Neuronal stem cell (in vitro differentiated cells): Measurements from ENCODE around the gene NPTX2.
A peak's percentile ranks its signal among the peaks of the same experiment; 100 is the strongest.

ENCODE experiments used
- DNase-seq: peaks from one replicate; pipeline ENCODE4 v3.0.0-alpha.2; 2013; ENCODE audit warnings: low spot score
- H2AFZ ChIP-seq: one replicate; pipeline ENCODE4 v1.6.1; 2013; ENCODE audit warnings: mild to moderate bottlenecking, low read length, inconsistent platforms
- H2AK5ac ChIP-seq: 2 replicates; pipeline ENCODE4 v1.6.1; 2013; ENCODE audit warnings: low read depth, mild to moderate bottlenecking, inconsistent platforms, low read length, moderate library complexity, mixed read lengths
- H2BK120ac ChIP-seq: 2 replicates; pipeline ENCODE4 v1.6.1; 2013; ENCODE audit warnings: low read depth, mild to moderate bottlenecking, inconsistent platforms, low read length, moderate library complexity, mixed read lengths
- H2BK12ac ChIP-seq: one replicate; pipeline ENCODE4 v1.6.1; 2013; ENCODE audit warnings: low read length, inconsistent platforms
- H2BK15ac ChIP-seq: 2 replicates; pipeline ENCODE4 v1.6.1; 2013; ENCODE audit warnings: mild to moderate bottlenecking, low read length, inconsistent platforms, mixed read lengths
- H2BK5ac ChIP-seq: one replicate; pipeline ENCODE4 v1.6.1; 2013; ENCODE audit warnings: inconsistent platforms, mild to moderate bottlenecking, low read length, moderate library complexity
- H3K14ac ChIP-seq: one replicate; pipeline ENCODE4 v1.6.1; 2013; ENCODE audit warnings: low read length, inconsistent platforms
- H3K18ac ChIP-seq: 2 replicates; pipeline ENCODE4 v1.6.1; 2013; ENCODE audit warnings: low read length, inconsistent platforms
- H3K23ac ChIP-seq: 2 replicates; pipeline ENCODE4 v1.6.1; 2013; ENCODE audit warnings: low read depth, mild to moderate bottlenecking, mixed read lengths, low read length, inconsistent platforms; ENCODE audit not compliant: poor library complexity
- H3K27ac ChIP-seq: replicated peaks from 3 replicates; pipeline ENCODE4 v1.5.1; 2013; ENCODE audit warnings: low read length, inconsistent platforms
- H3K27me3 ChIP-seq, 3 experiments: 2 replicates each; pipeline ENCODE4 v1.6.1; 2013; ENCODE audit warnings: low read length in 3 of 3, mild to moderate bottlenecking in 2 of 3, inconsistent platforms in 1 of 3, low read depth in 1 of 3, mixed read lengths in 1 of 3, moderate library complexity in 1 of 3; ENCODE audit not compliant: control insufficient read depth in 3 of 3, insufficient read depth in 3 of 3
- H3K36me3 ChIP-seq, 2 donors: replicated peaks in 1 of 2; 2 replicates each; pipeline ENCODE4 v1.6.1; 2013; ENCODE audit warnings: low read length in 2 of 2; ENCODE audit not compliant: control insufficient read depth in 2 of 2, insufficient read depth in 2 of 2
- H3K4ac ChIP-seq: 2 replicates; pipeline ENCODE4 v1.6.1; 2013; ENCODE audit warnings: inconsistent platforms, mild to moderate bottlenecking, low read length, moderate library complexity
- H3K4me1 ChIP-seq, 2 donors: 1 replicate in 1 of 2; 2 replicates in 1 of 2; pipeline ENCODE4 v1.6.1; 2013; ENCODE audit warnings: low read length in 2 of 2, low read depth in 1 of 2; ENCODE audit not compliant: control insufficient read depth in 2 of 2, insufficient read depth in 1 of 2
- H3K4me2 ChIP-seq: one replicate; pipeline ENCODE4 v1.6.1; 2013; ENCODE audit warnings: mild to moderate bottlenecking, low read length, inconsistent platforms; ENCODE audit not compliant: insufficient read depth, poor library complexity, severe bottlenecking
- H3K4me3 ChIP-seq, 2 donors: 2 replicates each; pipeline ENCODE4 v1.5.1; 2013; ENCODE audit warnings: low read length in 2 of 2, mild to moderate bottlenecking in 2 of 2, inconsistent platforms in 1 of 2, moderate library complexity in 1 of 2
- H3K79me1 ChIP-seq: one replicate; pipeline ENCODE4 v1.6.1; 2013; ENCODE audit warnings: low read depth, mild to moderate bottlenecking, inconsistent platforms, low read length, moderate library complexity
- H3K9ac ChIP-seq: one replicate; pipeline ENCODE4 v1.6.1; 2013; ENCODE audit warnings: mild to moderate bottlenecking, low read depth, low read length, inconsistent platforms; ENCODE audit not compliant: poor library complexity
- H3K9me3 ChIP-seq, 2 donors: replicated peaks in 1 of 2; 2 replicates each; pipeline versions ENCODE3 to v1.6.1; 2013; ENCODE audit warnings: low read length in 2 of 2, mild to moderate bottlenecking in 2 of 2, inconsistent platforms in 1 of 2, low read depth in 1 of 2, mixed read lengths in 1 of 2, moderate library complexity in 1 of 2; ENCODE audit not compliant: control insufficient read depth in 2 of 2, insufficient read depth in 1 of 2
- H4K8ac ChIP-seq: one replicate; pipeline ENCODE4 v1.6.1; 2013; ENCODE audit warnings: low read depth, mild to moderate bottlenecking, inconsistent platforms, low read length, moderate library complexity
- H4K91ac ChIP-seq: one replicate; pipeline ENCODE4 v1.6.1; 2013; ENCODE audit warnings: low read length, low read depth, mild to moderate bottlenecking, inconsistent platforms; ENCODE audit not compliant: poor library complexity
- WGBS, 2 donors: extraction: QIAGEN DNeasy Blood & Tissue Kit; methylation state at CpG; one replicate each; pipeline ENCODE4 v1.1.7; 2013; ENCODE audit warnings: missing lambda C conversion rate in 2 of 2, mixed read lengths in 1 of 2; ENCODE audit not compliant: insufficient read length in 2 of 2, insufficient replicate concordance in 1 of 2; ENCODE audit errors: extremely low coverage in 2 of 2; 5-methylcytosine and 5-hydroxymethylcytosine counted together

The NPTX2 gene

DNA sequence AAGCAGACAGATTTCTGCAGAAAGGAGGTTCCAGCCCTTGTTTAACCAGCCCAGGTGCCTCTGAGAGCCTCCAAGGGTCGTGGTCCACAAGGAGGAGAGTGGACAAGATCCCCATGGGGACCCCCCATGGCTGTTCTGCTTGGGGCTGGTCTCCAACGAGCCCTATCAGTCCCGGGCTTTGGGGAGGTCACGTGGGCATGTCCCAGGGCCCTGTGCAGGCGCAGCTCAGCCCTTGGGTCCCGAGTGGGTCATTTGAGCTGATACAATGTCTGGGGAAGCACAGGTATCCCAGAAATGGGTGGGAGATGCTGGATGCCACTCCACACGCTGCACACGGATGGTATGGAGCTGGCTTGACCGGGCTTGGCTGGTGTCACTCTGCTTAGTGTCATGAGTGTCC is 57.8 kb downstream of the NPTX2 start:
- no peak for DNase-seq
- Histone ChIP-seq H4K91ac (no peak overlapping the region), H2BK120ac (no peak overlapping the region), H4K8ac (no peak overlapping the region), H3K27me3 (no peaks in the 10 kb centered on the region), H3K14ac (no peak overlapping the region), H3K4ac (no peak overlapping the region), H3K23ac (no peak overlapping the region), H3K18ac (peak overlapping the region; percentile 69), H2BK5ac (no peak overlapping the region), H3K4me3 (no peak overlapping the region), H3K9me3 (peaks cover 0 to 10% of the 10 kb centered on the region in 2 donors), H3K4me1 (no peaks in the 10 kb centered on the region), H3K9ac (no peak overlapping the region), H3K27ac (no peak overlapping the region), H3K79me1 (no peaks in the 10 kb centered on the region), H2BK15ac (peak overlapping the region; percentile 30), H2AFZ (no peak overlapping the region), H3K36me3 (no peaks in the 10 kb centered on the region), H3K4me2 (no peak overlapping the region), H2AK5ac (peak overlapping the region; percentile 6), H2BK12ac (no peak overlapping the region)
- no CpG with 5 or more reads among the region's 9 CpGs for WGBS, 2 donors

DNA sequence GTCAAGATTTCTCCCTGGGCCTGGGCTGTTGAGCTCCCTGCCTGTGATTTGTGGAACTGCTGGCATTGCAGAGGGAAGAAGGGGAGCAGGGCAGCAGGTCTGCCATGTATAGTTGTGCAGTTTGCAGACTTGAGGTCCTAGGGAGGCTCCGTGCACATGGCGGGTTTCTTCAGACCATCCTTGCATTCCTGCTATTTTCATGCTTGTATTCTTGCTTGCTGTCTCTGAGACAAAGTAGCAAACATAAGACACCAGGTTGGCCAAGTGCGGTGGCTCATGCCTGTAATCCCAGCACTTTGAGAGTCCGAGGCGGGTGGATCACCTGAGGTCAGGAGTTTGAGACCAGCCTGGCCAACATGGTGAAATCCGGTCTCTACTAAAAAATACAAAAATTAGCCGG is 61.1 kb downstream of the NPTX2 start:
- Histone ChIP-seq H4K91ac (no peak overlapping the region), H3K79me1 (no peaks in the 10 kb centered on the region), H3K4ac (no peak overlapping the region), H3K23ac (no peak overlapping the region), H2AFZ (no peak overlapping the region), H4K8ac (no peak overlapping the region), H3K4me1 (no peaks in the 10 kb centered on the region), H2BK15ac (no peak overlapping the region), H3K18ac (no peak overlapping the region), H3K27ac (no peak overlapping the region), H2BK12ac (no peak overlapping the region), H2AK5ac (no peak overlapping the region), H2BK5ac (no peak overlapping the region), H3K4me3 (no peak overlapping the region), H3K27me3 (no peaks in the 10 kb centered on the region), H3K36me3 (no peaks in the 10 kb centered on the region), H3K9ac (no peak overlapping the region), H3K4me2 (no peak overlapping the region), H3K14ac (no peak overlapping the region), H2BK120ac (no peak overlapping the region), H3K9me3 (peaks cover 0 to 3% of the 10 kb centered on the region in 2 donors)
- WGBS, 2 donors = no CpG with 5 or more reads among the region's 7 CpGs
- no peak for DNase-seq
